Pancreas (tissue), 10 donors: Measurements from ENCODE around the gene AAR2. TPM values are rescaled to one million over a fixed set of nuclear protein-coding genes. Genes with fewer than 3 reads are reported as not detected.

Experiments
- ATAC-seq, 4 donors: fragments of 200-7000 bp; cut with Tn5 transposase; one replicate each; pipeline versions ENCODE4 v1.8.0 to v1.9.1; 2020; ENCODE audit warnings: mild to moderate bottlenecking in 4 of 4, moderate library complexity in 4 of 4
- DNase-seq, 6 donors: peaks; one replicate each; pipeline ENCODE4 v3.0.0-alpha.2; 2020
- FAIRE-seq: peaks from 2 replicates; lab custom pipeline; 2012; peaks lifted over from hg19 to GRCh38; lab: Jason Lieb, UNC
- H3K27ac ChIP-seq, 4 donors: fragments of 200-600 bp; sonication (generic); 1 replicate in 3 of 4; 2 replicates in 1 of 4; pipeline versions ENCODE4 v1.5.0 to v1.8.0; 2020
- H3K27me3 ChIP-seq, 4 donors: fragments of 200-600 bp; one replicate each; pipeline ENCODE4 v1.8.0; 2021
- H3K36me3 ChIP-seq, 3 donors: fragments of 200-600 bp; sonication (generic) in 1 of 3; one replicate each; pipeline versions ENCODE4 v1.5.0 to v1.8.0; 2020 to 2021
- H3K4me1 ChIP-seq, 3 donors: fragments of 200-600 bp; one replicate each; pipeline ENCODE4 v1.8.0; 2021
- H3K4me3 ChIP-seq, 4 donors: fragments of 200-600 bp; sonication (generic) in 2 of 4; one replicate each; pipeline versions ENCODE4 v1.5.0 to v1.8.0; 2020 to 2021
- H3K9me3 ChIP-seq, 4 donors: fragments of 200-600 bp; one replicate each; pipeline ENCODE4 v1.8.0; 2021
- WGBS, 2 donors: extraction: QIAGEN DNeasy Blood & Tissue Kit; methylation state at CpG; one replicate each; pipeline ENCODE4 v1.1.7; 2013; 5-methylcytosine and 5-hydroxymethylcytosine counted together
- intact Hi-C, 3 donors: fragments of 100-400 bp; cut with DNase I; formaldehyde crosslinking; loops; one replicate each; pipeline versions ENCODE4 v1.11.1 to v1.14.2; 2022
- polyA plus RNA-seq, 2 donors: library from polyadenylated mRNA; stranded (reverse); fragments of 200-250 nt; gene quantifications; one replicate each; pipeline ENCODE4 v1.2.3, GENCODE V29; 2013
- total RNA-seq, 6 donors: library from RNA; stranded (reverse); fragmentation: NEBNext Ultra II Directional in 4 of 6; extraction: Animal tissue kit (Norgen Biotek cat#: 25700) in 4 of 6; gene quantifications; one replicate each; pipeline versions ENCODE4 v1.2.1 to v1.2.4, GENCODE V29; 2021 to 2023
- TF ChIP-seq, protein P1 (sequence below), 4 donors: fragments of 200-600 bp; sonication (generic) in 3 of 4; IDR thresholded peaks; one replicate each; pipeline versions ENCODE4 v1.5.0 to v1.8.0; 2021; ENCODE audit warnings: antibody characterized with exemption in 4 of 4
- donor health status: healthy with polysubstance abuse.
- donor health status: DM: no; HTN: no; CAD: no; lungs with moderate emphysema.
- donor health status: DM: no; HTN: no; CAD: no.
- donor health status: control.
- donor health status: control.
- donor health status: Bipolar disorder and iron deficiency.
- donor health status: DM: yes; HTN: yes; CAD: no.
- donor health status: DM: no; HTN: no; CAD: no.
- donor health status: DM: no; HTN: no; CAD: no.
- donor health status: DM: yes; HTN: yes; CAD: no.

The AAR2 gene
- total and polyA plus RNA-seq, 8 donors: 7.0 to 18.0 (median 9.5) TPM

DNA sequence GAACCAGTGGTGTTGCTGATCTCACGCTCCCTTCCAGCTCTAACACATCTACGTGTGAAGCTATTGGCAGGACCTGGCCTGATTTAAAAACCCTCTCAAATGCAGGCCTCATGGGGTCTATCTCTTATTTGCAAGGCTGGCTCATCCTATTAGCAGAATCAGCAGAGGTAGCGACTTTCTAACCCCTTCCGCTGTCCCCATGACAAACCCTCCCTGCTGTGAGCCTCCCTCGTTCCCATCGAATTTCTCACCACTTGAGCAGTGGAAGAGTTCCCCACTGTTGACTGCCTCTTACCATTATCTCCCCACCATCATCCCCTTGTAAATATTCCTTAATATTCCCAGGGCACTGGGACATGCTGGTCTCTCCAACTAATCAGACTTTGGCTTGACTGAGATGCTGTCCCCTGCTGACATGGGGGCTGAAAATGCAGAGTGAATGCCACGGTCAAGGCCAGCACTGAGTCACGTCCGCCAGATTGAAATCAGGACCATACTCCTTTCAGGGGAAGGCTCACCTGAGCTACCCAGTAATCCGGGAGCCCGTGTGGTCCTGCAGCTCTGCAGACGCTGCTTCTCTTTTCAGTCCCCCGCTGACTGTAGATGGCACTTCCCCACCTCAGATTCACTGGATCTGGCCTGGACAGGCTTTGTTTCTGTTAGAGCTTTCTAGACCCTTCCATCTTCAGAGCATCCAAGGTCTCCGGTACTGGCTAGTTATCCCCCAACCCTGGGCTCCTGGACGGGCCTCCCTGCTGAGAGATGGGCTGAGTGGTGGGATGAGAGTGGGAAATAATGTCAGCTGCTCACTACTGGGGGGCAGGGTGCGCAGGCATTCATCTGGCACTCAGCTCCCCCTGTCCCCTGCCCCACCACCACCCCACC, 23.1 kb downstream of the AAR2 start:
- Histone ChIP-seq H3K27ac (no peak overlapping the region), H3K9me3 (no peaks in the 10 kb centered on the region), H3K4me3 (no peak overlapping the region), H3K27me3 (no peaks in the 10 kb centered on the region), H3K36me3 (peaks cover 0 to 11% (median 0%) of the 10 kb centered on the region in 3 donors), H3K4me1 (no peaks in the 10 kb centered on the region)
- ATAC-seq (no peak), FAIRE-seq (no peak), DNase-seq (no peak)
- intact Hi-C loops: no loop called here
- TF ChIP-seq, protein P1, sequence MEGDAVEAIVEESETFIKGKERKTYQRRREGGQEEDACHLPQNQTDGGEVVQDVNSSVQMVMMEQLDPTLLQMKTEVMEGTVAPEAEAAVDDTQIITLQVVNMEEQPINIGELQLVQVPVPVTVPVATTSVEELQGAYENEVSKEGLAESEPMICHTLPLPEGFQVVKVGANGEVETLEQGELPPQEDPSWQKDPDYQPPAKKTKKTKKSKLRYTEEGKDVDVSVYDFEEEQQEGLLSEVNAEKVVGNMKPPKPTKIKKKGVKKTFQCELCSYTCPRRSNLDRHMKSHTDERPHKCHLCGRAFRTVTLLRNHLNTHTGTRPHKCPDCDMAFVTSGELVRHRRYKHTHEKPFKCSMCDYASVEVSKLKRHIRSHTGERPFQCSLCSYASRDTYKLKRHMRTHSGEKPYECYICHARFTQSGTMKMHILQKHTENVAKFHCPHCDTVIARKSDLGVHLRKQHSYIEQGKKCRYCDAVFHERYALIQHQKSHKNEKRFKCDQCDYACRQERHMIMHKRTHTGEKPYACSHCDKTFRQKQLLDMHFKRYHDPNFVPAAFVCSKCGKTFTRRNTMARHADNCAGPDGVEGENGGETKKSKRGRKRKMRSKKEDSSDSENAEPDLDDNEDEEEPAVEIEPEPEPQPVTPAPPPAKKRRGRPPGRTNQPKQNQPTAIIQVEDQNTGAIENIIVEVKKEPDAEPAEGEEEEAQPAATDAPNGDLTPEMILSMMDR (IDR thresholded peaks at IDR 0.05): no peak
- 61 to 69% methylated on average over 16 of the region's 16 CpGs for WGBS, 2 donors

DNA sequence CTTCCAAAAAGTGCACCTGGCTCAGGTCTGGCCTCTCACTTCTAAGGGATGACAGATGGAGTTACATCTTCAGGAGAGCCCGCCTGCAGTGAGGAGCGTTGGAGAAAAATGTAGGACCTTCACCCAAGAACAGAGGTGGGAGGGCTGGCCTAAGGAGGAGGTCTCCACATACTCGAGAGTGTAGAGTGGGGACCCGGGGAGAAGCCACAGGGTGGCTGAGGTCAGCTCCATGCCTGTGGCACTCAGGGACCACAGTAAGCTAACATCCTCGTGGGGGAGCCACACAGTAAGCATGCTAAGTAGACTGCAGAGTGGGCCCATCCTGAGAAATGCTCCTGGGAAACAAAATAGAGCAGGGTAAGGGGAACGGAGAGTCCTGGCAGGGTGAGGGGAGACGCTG, 24.0 kb downstream of the AAR2 start:
- Histone ChIP-seq H3K9me3 (no peaks in the 10 kb centered on the region), H3K27me3 (no peaks in the 10 kb centered on the region), H3K4me1 (no peaks in the 10 kb centered on the region), H3K27ac (no peak overlapping the region), H3K4me3 (no peak overlapping the region), H3K36me3 (peaks cover 0 to 10% (median 0%) of the 10 kb centered on the region in 3 donors)
- no peak for DNase-seq
- ATAC-seq: no peak
- TF ChIP-seq, protein P1 (IDR thresholded peaks at IDR 0.05): no peak
- intact Hi-C loops: no loop called here
- 65 to 68% methylated on average over 7 of the region's 7 CpGs for WGBS, 2 donors
- no peak for FAIRE-seq

GRCh38 chr20:36261389-36262105, 25.3 kb downstream of the AAR2 start:
- Histone ChIP-seq H3K4me1 (no peaks in the 10 kb centered on the region), H3K27me3 (no peaks in the 10 kb centered on the region), H3K4me3 (no peak overlapping the region), H3K27ac (no peak overlapping the region), H3K9me3 (no peaks in the 10 kb centered on the region), H3K36me3 (no peaks in the 10 kb centered on the region)
- ATAC-seq (no peak), FAIRE-seq (no peak), DNase-seq (no peak)
- TF ChIP-seq, protein P1 (IDR thresholded peaks at IDR 0.05): no peak
- WGBS, 2 donors: 76 to 81% methylated on average over 12 of the region's 12 CpGs
- intact Hi-C loops: no loop called here

DNA sequence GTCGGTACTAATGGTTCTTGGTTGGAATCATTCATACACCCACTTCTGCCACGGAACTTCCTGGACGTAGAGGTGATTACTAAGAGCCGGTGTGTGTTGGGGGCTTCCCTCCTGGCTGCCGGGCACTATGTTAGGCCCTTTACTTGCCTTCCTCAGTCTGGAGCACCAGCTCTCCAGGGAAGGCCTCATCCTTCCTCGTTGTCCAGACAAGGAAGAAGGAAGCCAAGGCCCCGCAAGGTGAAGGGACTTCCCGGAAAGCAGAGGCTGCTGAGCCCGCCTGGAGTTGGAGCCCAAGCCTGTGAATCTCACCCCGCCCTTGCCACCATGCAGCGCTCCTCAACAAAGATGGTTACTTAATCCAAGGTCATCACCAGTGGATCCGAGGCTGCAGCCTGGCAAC, 26.2 kb downstream of the AAR2 start:
- H3K9me3 ChIP-seq: no peaks in the 10 kb centered on the region
- H3K36me3 ChIP-seq: no peaks in the 10 kb centered on the region
- DNase-seq (no peak), ATAC-seq (no peak), FAIRE-seq (no peak)
- WGBS, 2 donors: 73 to 83% methylated on average over 12 of the region's 12 CpGs
- no peaks in the 10 kb centered on the region for H3K27me3 ChIP-seq
- TF ChIP-seq, protein P1 (IDR thresholded peaks at IDR 0.05): no peak
- no peak overlapping the region for H3K4me3 ChIP-seq
- intact Hi-C loops: no loop called here
- H3K27ac ChIP-seq: no peak overlapping the region
- no peaks in the 10 kb centered on the region for H3K4me1 ChIP-seq
